Dendritic cell treated with granulocyte-macrophage colony-stimulating factor and Interleukin-4, amounts not matched to agents 40 ng/mL and 50 ng/mL, for 4 days (primary cell): Measurements from ENCODE around the gene HSBP1L1.
A peak's percentile ranks its signal among the peaks of the same experiment; 100 is the strongest.

Experiments used
- H3K27ac Mint-ChIP-seq: one replicate; pipeline ENCODE4 v1.8.0; 2022; ENCODE audit warnings: mild to moderate bottlenecking, mixed read lengths
- H3K27me3 Mint-ChIP-seq: one replicate; pipeline ENCODE4 v1.8.0; 2022; ENCODE audit warnings: mild to moderate bottlenecking, mixed read lengths
- H3K36me3 Mint-ChIP-seq: one replicate; pipeline ENCODE4 v1.8.0; 2022; ENCODE audit warnings: low read depth, mixed read lengths
- H3K4me1 Mint-ChIP-seq: one replicate; pipeline ENCODE4 v1.8.0; 2022; ENCODE audit warnings: low read depth, mixed read lengths
- H3K4me3 Mint-ChIP-seq: one replicate; pipeline ENCODE4 v1.8.0; 2022; ENCODE audit warnings: mild to moderate bottlenecking, moderate library complexity, mixed read lengths
- H3K9me3 Mint-ChIP-seq: one replicate; pipeline ENCODE4 v1.8.0; 2022; ENCODE audit warnings: mixed read lengths
- intact Hi-C: fragments of 100-400 bp; cut with micrococcal nuclease; formaldehyde crosslinking; loops from one replicate; pipeline ENCODE4 v1.15.0; 2022

Gene HSBP1L1

DNA sequence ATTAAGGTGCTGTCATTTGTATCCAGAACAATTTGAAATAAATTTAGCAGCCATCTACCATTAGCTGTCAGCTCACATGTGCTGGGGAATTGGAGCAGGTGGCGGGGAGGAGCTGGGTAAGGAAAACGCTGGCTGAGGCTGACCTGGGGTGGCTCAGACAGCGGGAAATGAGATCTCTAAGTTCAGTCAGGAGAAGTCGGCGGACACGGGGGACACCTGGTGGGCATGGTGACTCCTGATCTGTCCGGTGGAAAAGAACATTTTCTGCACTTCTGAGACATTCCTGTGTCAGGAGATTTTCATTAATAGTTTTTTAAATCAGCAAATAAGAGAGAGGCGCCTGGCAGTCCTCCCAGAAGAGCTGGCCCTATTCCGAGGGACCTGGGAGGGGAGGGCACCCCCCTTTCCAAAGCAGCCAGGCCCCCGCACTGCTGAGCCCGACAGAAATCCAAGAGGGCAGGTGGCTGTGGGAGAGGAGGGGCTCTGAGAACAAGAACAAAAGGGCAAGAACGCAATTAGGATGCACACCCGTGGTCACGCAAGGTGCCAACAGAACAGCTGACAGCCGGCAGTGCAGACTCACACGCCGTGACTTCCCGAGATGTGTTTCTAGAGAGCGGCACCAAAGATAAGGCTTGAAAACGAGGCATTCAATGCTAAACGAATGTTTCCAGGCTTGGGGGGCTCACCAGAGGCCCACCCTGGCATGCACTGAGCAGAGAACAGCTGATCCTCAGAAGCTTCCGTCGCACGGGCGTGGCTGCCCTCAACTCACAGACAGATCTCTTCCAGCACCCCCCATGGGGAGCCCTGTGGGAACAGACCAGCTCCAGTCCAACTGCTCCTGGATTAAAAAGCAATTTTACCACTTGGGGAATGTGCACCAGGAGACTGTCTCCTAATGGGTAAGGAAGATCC is 39.4 kb upstream of the HSBP1L1 start:
- Mint-ChIP-seq H3K27ac (no peak overlapping the region), H3K36me3 (peaks cover 93% of the 10 kb centered on the region), H3K27me3 (no peaks in the 10 kb centered on the region), H3K9me3 (peaks cover 44% of the 10 kb centered on the region), H3K4me3 (no peak overlapping the region), H3K4me1 (peaks cover 15% of the 10 kb centered on the region)
- intact Hi-C loops = no loop called here

GRCh38 chr18:79926306-79926705 is 38.1 kb upstream of the HSBP1L1 start:
- H3K4me1 Mint-ChIP-seq = peaks cover 15% of the 10 kb centered on the region
- H3K27me3 Mint-ChIP-seq = no peaks in the 10 kb centered on the region
- H3K9me3 Mint-ChIP-seq = peaks cover 50% of the 10 kb centered on the region
- H3K4me3 Mint-ChIP-seq = no peak overlapping the region
- intact Hi-C loops = no loop called here
- peaks cover 95% of the 10 kb centered on the region for H3K36me3 Mint-ChIP-seq
- H3K27ac Mint-ChIP-seq = no peak overlapping the region

DNA sequence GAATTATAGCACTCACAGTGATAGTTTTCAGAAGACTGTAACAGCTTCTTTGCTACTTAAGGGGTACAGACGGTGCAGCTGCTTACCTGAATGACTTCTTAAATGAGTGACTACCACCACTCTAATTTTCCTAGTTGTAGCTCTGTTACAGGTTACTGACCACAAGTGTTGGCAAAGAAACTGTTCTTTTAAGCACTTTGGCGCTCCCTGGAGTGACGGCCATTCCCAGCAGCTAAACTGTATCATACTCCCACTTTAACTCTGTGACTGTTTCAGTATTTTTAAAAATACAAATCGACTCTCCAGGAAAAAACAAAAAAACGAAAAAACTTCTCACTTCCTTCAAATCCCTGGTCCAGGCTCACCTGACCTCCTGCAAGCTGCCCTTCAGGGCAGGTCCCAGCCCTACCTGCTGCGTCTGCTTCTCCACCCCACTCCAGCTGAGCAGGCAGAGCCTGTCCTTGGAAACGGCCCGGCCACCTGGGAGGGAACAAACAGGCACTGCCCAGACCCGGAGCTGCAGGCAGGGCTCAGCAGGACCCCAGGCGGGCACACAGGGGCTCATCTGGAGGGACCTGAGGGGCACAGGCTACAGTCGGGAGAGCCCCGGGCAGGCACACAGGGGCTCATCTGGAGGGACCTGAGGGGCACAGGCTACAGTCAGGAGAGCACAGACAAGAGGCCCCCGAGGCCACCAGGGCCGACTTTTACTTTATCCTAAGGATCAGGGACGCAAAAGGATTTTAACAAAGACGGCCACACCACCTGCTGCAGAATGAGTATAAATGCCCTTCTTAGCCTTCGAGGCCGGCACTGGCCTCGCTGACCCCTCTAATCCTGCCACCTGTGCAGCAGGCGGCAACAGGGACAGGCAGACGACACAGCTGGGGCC is 37.5 kb upstream of the HSBP1L1 start:
- H3K27me3 Mint-ChIP-seq = no peaks in the 10 kb centered on the region
- H3K27ac Mint-ChIP-seq = no peak overlapping the region
- intact Hi-C loops = no loop called here
- peaks cover 16% of the 10 kb centered on the region for H3K4me1 Mint-ChIP-seq
- H3K9me3 Mint-ChIP-seq = peaks cover 50% of the 10 kb centered on the region
- H3K36me3 Mint-ChIP-seq = peaks cover 95% of the 10 kb centered on the region
- no peak overlapping the region for H3K4me3 Mint-ChIP-seq

DNA sequence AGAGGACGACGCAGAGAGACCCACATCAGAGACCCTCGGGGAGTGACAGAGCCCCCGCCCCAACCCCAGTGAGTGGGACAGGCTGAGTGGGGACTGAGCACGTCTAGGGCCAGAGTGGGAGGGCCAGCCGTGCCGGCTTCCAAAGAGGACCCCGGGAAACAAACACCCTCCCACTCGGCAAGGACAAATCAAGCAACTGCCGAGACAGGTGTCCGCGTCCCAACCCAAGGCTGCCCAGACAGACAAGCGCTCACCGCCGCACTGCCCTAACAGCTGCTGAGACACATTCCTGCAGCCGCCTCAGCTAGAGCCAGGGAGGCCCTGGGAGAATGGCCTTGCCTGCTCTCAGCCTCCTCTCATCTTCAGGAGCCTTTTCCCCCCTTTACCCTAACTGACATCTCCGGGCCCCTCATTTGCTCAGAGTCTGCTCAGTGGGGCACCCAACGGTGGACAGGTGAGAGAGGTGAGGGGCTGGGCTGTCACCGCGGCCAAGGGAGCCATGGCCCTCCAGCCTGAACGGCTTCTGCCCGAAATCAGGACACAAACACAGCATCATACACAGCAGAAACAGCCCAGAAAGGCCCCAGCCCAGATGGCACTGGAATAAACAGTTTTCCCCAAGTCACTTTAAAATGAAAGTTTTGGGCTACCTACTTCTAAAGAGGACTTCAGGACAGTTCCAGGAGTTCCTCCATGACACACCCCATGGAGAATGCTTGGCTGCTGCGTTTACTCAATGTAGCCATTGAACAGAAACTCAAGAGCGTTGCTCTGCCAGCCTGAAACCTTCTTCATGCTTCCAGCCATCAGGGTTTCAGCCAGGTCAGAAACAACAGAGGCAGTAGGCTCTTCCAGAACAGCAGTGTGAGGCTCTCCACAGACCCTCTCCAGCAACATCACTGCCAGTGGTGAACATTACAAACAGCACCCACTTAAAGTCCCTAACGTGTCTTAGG is 36.6 kb upstream of the HSBP1L1 start:
- Mint-ChIP-seq H3K27me3 (no peaks in the 10 kb centered on the region), H3K27ac (no peak overlapping the region), H3K4me1 (peaks cover 25% of the 10 kb centered on the region), H3K4me3 (no peak overlapping the region), H3K36me3 (peaks cover 95% of the 10 kb centered on the region), H3K9me3 (peaks cover 57% of the 10 kb centered on the region)
- intact Hi-C loops = no loop called here

DNA sequence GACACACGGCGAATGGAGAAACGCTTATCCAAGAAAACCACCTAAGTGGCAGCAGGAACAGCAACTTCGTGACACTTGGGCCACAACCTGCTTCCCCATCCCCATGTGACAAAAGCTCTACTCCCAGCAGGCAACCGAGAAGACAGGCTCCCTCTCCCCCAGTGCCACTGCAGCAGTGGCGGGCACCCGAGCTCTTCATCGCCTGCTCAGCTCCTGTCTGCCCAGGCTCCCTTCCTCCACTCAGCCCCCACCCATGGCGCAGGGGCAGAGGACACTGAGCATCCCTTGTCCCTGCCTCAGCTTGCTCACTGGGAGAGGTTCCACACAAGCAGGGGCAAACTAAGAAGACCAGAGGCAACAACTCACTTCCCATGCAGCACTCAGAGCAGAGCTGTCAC is 35.9 kb upstream of the HSBP1L1 start:
- H3K9me3 Mint-ChIP-seq = peaks cover 57% of the 10 kb centered on the region
- no peak overlapping the region for H3K27ac Mint-ChIP-seq
- peaks cover 95% of the 10 kb centered on the region for H3K36me3 Mint-ChIP-seq
- no peak overlapping the region for H3K4me3 Mint-ChIP-seq
- H3K4me1 Mint-ChIP-seq = peaks cover 29% of the 10 kb centered on the region
- intact Hi-C loops = no loop called here
- no peaks in the 10 kb centered on the region for H3K27me3 Mint-ChIP-seq

- Mint-ChIP-seq H3K27me3 (no peaks in the 10 kb centered on the region), H3K4me3 (no peak overlapping the region), H3K9me3 (peaks cover 46% of the 10 kb centered on the region), H3K4me1 (peaks cover 44% of the 10 kb centered on the region), H3K27ac (no peak overlapping the region), H3K36me3 (peaks cover 92% of the 10 kb centered on the region)
- intact Hi-C loops = loop anchor here (5.0 to 10.0 kb wide), 2 partner anchors 55 to 102 kb away; partner anchors contain the start of genes RBFA and TXNL4A
Observed at GRCh38 chr18:79930020-79930642, 34.3 kb upstream of the HSBP1L1 start.

GRCh38 chr18:79931475-79931874 is 33.0 kb upstream of the HSBP1L1 start:
- Mint-ChIP-seq H3K4me1 (peaks cover 57% of the 10 kb centered on the region), H3K27ac (no peak overlapping the region), H3K9me3 (peaks cover 55% of the 10 kb centered on the region), H3K4me3 (no peak overlapping the region), H3K27me3 (no peaks in the 10 kb centered on the region), H3K36me3 (peaks cover 92% of the 10 kb centered on the region)
- intact Hi-C loops = loop anchor here (5.0 to 10.0 kb wide), 2 partner anchors 53 to 101 kb away; partner anchors contain the start of genes RBFA and TXNL4A

DNA sequence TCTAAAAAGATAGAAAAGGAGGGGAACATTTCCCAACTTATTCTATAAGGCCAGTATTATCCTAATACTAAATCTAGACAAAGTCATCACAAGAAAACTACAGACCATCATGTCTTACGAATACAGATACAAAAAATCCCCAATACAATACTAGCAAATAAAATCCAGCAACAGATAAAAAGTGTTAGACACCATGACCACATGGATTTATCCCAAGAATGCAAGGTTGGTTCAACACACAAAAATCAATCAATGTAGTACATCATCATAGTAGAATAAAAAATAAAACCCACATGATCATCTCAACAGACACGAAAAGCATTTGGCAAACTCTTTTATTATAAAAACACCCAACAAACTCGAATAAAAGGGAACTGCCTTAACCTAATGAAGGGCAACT is 31.5 kb upstream of the HSBP1L1 start:
- no peak overlapping the region for H3K4me3 Mint-ChIP-seq
- H3K4me1 Mint-ChIP-seq = peaks cover 65% of the 10 kb centered on the region
- H3K27ac Mint-ChIP-seq = peak overlapping the region; percentile 86
- H3K9me3 Mint-ChIP-seq = peaks cover 55% of the 10 kb centered on the region
- peaks cover 92% of the 10 kb centered on the region for H3K36me3 Mint-ChIP-seq
- intact Hi-C loops = loop anchor here (5.0 to 10.0 kb wide), 2 partner anchors 52 to 99 kb away; partner anchors contain the start of genes RBFA and TXNL4A
- no peaks in the 10 kb centered on the region for H3K27me3 Mint-ChIP-seq

DNA sequence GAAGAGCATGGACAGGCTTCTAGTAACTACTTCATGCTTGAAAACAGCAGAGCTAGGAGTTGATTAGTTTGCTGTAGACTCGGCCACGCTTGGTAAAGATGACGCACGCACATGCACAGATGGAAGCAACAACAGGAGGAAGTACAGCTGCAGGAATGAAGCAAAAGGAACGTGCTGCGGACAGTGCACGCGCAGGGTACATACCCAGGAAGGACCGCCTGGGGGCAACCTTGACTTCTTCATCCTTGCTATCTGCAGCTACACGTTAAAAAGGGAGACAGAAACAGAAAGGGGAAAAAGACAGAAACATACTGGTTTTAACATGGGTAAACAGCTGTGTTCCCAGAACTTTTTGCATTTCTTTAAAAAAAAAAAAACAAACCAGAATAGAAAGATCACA is 30.7 kb upstream of the HSBP1L1 start:
- Mint-ChIP-seq H3K27me3 (no peaks in the 10 kb centered on the region), H3K4me3 (peak overlapping the region; percentile 56), H3K36me3 (peaks cover 92% of the 10 kb centered on the region), H3K4me1 (peaks cover 70% of the 10 kb centered on the region), H3K27ac (peak overlapping the region; percentile 86), H3K9me3 (peaks cover 49% of the 10 kb centered on the region)
- intact Hi-C loops = loop anchor here (2.0 to 10.0 kb wide), 3 partner anchors 17 to 99 kb away; partner anchors contain the start of genes RBFA, SLC66A2 and TXNL4A

DNA sequence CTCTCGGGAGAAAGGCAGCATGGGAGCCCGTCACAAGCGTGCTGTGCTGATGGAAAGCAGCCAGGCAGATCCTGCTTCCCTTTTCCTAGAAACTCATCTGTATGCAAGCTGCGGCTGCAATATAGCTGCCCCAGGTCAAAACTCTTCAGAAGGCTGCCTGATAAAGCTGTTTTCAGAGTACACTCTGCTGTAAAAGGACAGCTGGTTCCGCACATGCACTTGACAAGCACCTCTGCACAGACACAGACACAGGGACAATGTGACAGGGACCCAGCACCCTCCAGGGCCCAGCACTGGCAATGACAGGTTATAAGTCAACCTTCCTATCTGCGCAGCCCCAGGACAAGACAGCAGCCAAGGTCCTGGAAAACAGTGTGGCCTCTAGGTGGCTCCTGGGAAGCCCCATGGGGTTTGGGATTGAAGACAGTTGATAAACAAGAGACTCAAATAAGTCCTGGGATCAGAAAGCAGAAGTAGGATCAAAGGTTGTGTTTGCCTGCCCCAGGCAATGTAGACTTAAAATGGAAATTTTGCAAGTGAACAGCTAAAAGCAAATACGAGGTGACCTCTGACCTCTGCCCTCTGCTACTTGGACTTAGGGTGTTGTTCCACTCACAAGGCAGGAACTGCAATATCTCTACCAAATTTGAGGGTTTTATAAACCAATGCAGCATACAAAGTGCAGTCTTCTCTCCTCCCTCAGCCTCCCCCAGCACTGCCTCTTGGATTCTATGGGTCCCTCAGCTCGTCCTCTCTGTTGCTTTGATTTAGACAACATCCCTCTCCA is 29.9 kb upstream of the HSBP1L1 start:
- H3K4me1 Mint-ChIP-seq = peaks cover 70% of the 10 kb centered on the region
- peak overlapping the region; percentile 56 for H3K4me3 Mint-ChIP-seq
- H3K27me3 Mint-ChIP-seq = no peaks in the 10 kb centered on the region
- peaks cover 42% of the 10 kb centered on the region for H3K9me3 Mint-ChIP-seq
- peaks cover 92% of the 10 kb centered on the region for H3K36me3 Mint-ChIP-seq
- peak overlapping the region; percentile 86 for H3K27ac Mint-ChIP-seq
- intact Hi-C loops = loop anchor here (2.0 to 10.0 kb wide), 3 partner anchors 16 to 98 kb away; partner anchors contain the start of genes RBFA, SLC66A2 and TXNL4A

- Mint-ChIP-seq H3K4me3 (peak overlapping the region; percentile 49), H3K36me3 (peaks cover 92% of the 10 kb centered on the region), H3K27me3 (no peaks in the 10 kb centered on the region), H3K9me3 (peaks cover 36% of the 10 kb centered on the region), H3K4me1 (peaks cover 75% of the 10 kb centered on the region), H3K27ac (peak overlapping the region; percentile 86)
- intact Hi-C loops = loop anchor here (2.0 to 10.0 kb wide), 2 partner anchors 16 to 50 kb away; partner anchors contain the start of genes SLC66A2 and TXNL4A
Observed at GRCh38 chr18:79935098-79935480, 29.4 kb upstream of the HSBP1L1 start.

GRCh38 chr18:79935499-79935898 is 28.9 kb upstream of the HSBP1L1 start:
- no peaks in the 10 kb centered on the region for H3K27me3 Mint-ChIP-seq
- intact Hi-C loops = loop anchor here (2.0 to 10.0 kb wide), 2 partner anchors 15 to 49 kb away; partner anchors contain the start of genes SLC66A2 and TXNL4A
- peaks cover 92% of the 10 kb centered on the region for H3K36me3 Mint-ChIP-seq
- peaks cover 76% of the 10 kb centered on the region for H3K4me1 Mint-ChIP-seq
- peak overlapping the region; percentile 86 for H3K27ac Mint-ChIP-seq
- peaks cover 34% of the 10 kb centered on the region for H3K9me3 Mint-ChIP-seq
- H3K4me3 Mint-ChIP-seq = peak overlapping the region; percentile 32
